Prostate gland (tissue), 2 donors: ENCODE measurements around the gene ELK3.

Experiments
- CTCF ChIP-seq, 4 experiments: fragments of 200-600 bp in 2 of 4; fragments of 450-650 bp in 2 of 4; sonication (generic) in 2 of 4; IDR thresholded peaks; 1 replicate in 3 of 4; 2 replicates in 1 of 4; pipeline ENCODE4 v1.5.1; 2016 to 2019; ENCODE audit warnings: antibody characterized with exemption in 4 of 4, mild to moderate bottlenecking in 2 of 4, moderate library complexity in 2 of 4
- POLR2AphosphoS5 ChIP-seq: sonication (generic); formaldehyde crosslinking; IDR thresholded peaks from one replicate; pipeline ENCODE4 v1.6.1; 2017; ENCODE audit warnings: antibody characterized with exemption

GRCh38 chr12:96246926-96247505, 52.8 kb downstream of the ELK3 start:
- no peak for TF ChIP-seq CTCF (IDR thresholded peaks at IDR 0.05)
- TF ChIP-seq POLR2AphosphoS5, result no peak
